22Rv1 (cell line): ENCODE data around the gene PYROXD2.

Source experiments
- H3K27ac ChIP-seq: fragments of 450-650 bp; 2 replicates; pipeline ENCODE4 v1.5.1; 2017
- CTCF ChIP-seq: fragments of 450-650 bp; IDR thresholded peaks from 2 replicates; pipeline ENCODE4 v1.5.1; 2017; ENCODE audit warnings: mild to moderate bottlenecking
- ZFX ChIP-seq: fragments of 450-650 bp; IDR thresholded peaks from 2 replicates; pipeline ENCODE4 v1.6.1; 2017; ENCODE audit warnings: antibody characterized with exemption, borderline replicate concordance

Gene PYROXD2

GRCh38 chr10:98433881-98434732 is 19.1 kb upstream of the PYROXD2 start:
- TF ChIP-seq CTCF = no peak
- TF ChIP-seq ZFX = no peak
- no peak overlapping the region for H3K27ac ChIP-seq

GRCh38 chr10:98433371-98433770 is 18.4 kb upstream of the PYROXD2 start:
- TF ChIP-seq CTCF = no peak
- no peak for TF ChIP-seq ZFX
- no peak overlapping the region for H3K27ac ChIP-seq

GRCh38 chr10:98432330-98432729 is 17.3 kb upstream of the PYROXD2 start:
- TF ChIP-seq CTCF (no peak), ZFX (no peak)
- H3K27ac ChIP-seq = no peak overlapping the region

- TF ChIP-seq ZFX = no peak
- TF ChIP-seq CTCF = no peak
These were observed 16.0 kb upstream of the PYROXD2 start for GRCh38 chr10:98431016-98431415.

GRCh38 chr10:98430427-98430826 is 15.4 kb upstream of the PYROXD2 start:
- TF ChIP-seq ZFX = no peak
- no peak overlapping the region for H3K27ac ChIP-seq

More at GRCh38 chr10:98431016-98431415, 16.0 kb upstream of the PYROXD2 start:
- H3K27ac ChIP-seq = no peak overlapping the region

GRCh38 chr10:98429320-98430072 is 14.5 kb upstream of the PYROXD2 start:
- TF ChIP-seq ZFX = no peak
- no peak for TF ChIP-seq CTCF
- no peak overlapping the region for H3K27ac ChIP-seq

- no peak overlapping the region for H3K27ac ChIP-seq
- TF ChIP-seq CTCF (no peak), ZFX (no peak)
These were observed 12.1 kb upstream of the PYROXD2 start for GRCh38 chr10:98427011-98427515.
